ENCODE data around the gene EIF3J.
"Not testable (repeated sequence)": the region's sequence is repeated elsewhere in the genome, so short reads cannot be mapped to it uniquely, and the experiment has no call there.

The EIF3J gene

GRCh38 chr15:44536962-44537734 lies at the start of gene EIF3J:
Gene EIF3J (plus strand): TSS chr15:44537147. CDS start chr15:44537195, 48 bp downstream.
- DNase-seq (ENCODE audit: low read depth) = peak; percentile 88

- peak; percentile 59 for DNase-seq (ENCODE audit: low read depth)
Measured at GRCh38 chr15:44489464-44489863, 47.5 kb upstream of the EIF3J start.

GRCh38 chr15:44490622-44491021 lies 46.3 kb upstream of the EIF3J start:
- DNase-seq (ENCODE audit: low read depth) = no peak

GRCh38 chr15:44492040-44492439 lies 44.9 kb upstream of the EIF3J start:
- no peak for DNase-seq (ENCODE audit: low read depth)

- no peak for DNase-seq (ENCODE audit: low read depth)
Measured at GRCh38 chr15:44492672-44493071, 44.3 kb upstream of the EIF3J start.

- DNase-seq (ENCODE audit: low read depth) = no peak
Measured at GRCh38 chr15:44495562-44495961, 41.4 kb upstream of the EIF3J start.

- no peak for DNase-seq (ENCODE audit: low read depth)
Measured at GRCh38 chr15:44500555-44500954, 36.4 kb upstream of the EIF3J start.

GRCh38 chr15:44501768-44502366 lies 35.1 kb upstream of the EIF3J start:
- DNase-seq (ENCODE audit: low read depth) = no peak

- no peak for DNase-seq (ENCODE audit: low read depth)
Measured at GRCh38 chr15:44516436-44516835, 20.5 kb upstream of the EIF3J start.

GRCh38 chr15:44519537-44519936 lies 17.4 kb upstream of the EIF3J start:
- DNase-seq (ENCODE audit: low read depth) = no peak

- DNase-seq (ENCODE audit: low read depth) = no peak
Measured at GRCh38 chr15:44525018-44525417, 11.9 kb upstream of the EIF3J start.

- no peak for DNase-seq (ENCODE audit: low read depth)
Measured at GRCh38 chr15:44527241-44527640, 9.7 kb upstream of the EIF3J start.

GRCh38 chr15:44529864-44530604 lies 6.9 kb upstream of the EIF3J start:
- no peak for DNase-seq (ENCODE audit: low read depth)

- no peak for DNase-seq (ENCODE audit: low read depth)
Measured at GRCh38 chr15:44530653-44531052, 6.3 kb upstream of the EIF3J start.

- DNase-seq (ENCODE audit: low read depth) = not testable (repeated sequence)
Measured at GRCh38 chr15:44532275-44532674, 4.7 kb upstream of the EIF3J start.

- no peak for DNase-seq (ENCODE audit: low read depth)
Measured at GRCh38 chr15:44532689-44533088, 4.3 kb upstream of the EIF3J start.

GRCh38 chr15:44535092-44535491 lies 1.9 kb upstream of the EIF3J start:
- DNase-seq (ENCODE audit: low read depth) = no peak

- DNase-seq (ENCODE audit: low read depth) = no peak
Measured at GRCh38 chr15:44535523-44536301, 1.2 kb upstream of the EIF3J start.

- DNase-seq (ENCODE audit: low read depth) = peak; percentile 79
Measured at GRCh38 chr15:44536302-44536961, 515 bp upstream of the EIF3J start.

- no peak for DNase-seq (ENCODE audit: low read depth)
Measured at GRCh38 chr15:44537735-44538240, 841 bp downstream of the EIF3J start.

GRCh38 chr15:44541282-44541958 lies 4.5 kb downstream of the EIF3J start:
- peak; percentile 77 for DNase-seq (ENCODE audit: low read depth)

Data from HS-27A (cell line).